Brain microvascular endothelial cell (primary cell): ENCODE data around the gene PTPRT.

Experiments used
- DNase-seq: peaks from one replicate; pipeline ENCODE4 v3.0.0-alpha.2; 2020
- H3K27ac ChIP-seq: fragments of 250-450 bp; sonication (Bioruptor Pico); 2 replicates; pipeline ENCODE4 v1.5.1; 2020; ENCODE audit warnings: mild to moderate bottlenecking, moderate library complexity
- H3K27me3 ChIP-seq: fragments of 250-450 bp; sonication (Bioruptor Pico); replicated peaks from 2 replicates; pipeline ENCODE4 v1.5.1; 2020; ENCODE audit warnings: mild to moderate bottlenecking
- H3K36me3 ChIP-seq: fragments of 250-450 bp; sonication (Bioruptor Pico); replicated peaks from 2 replicates; pipeline ENCODE4 v1.5.1; 2020; ENCODE audit warnings: mild to moderate bottlenecking
- H3K4me3 ChIP-seq: 2 replicates; pipeline ENCODE4 v1.5.1; 2011; ENCODE audit warnings: low read depth, mild to moderate bottlenecking, control low read depth, low read length, moderate library complexity
- CTCF ChIP-seq: IDR thresholded peaks from 2 replicates; pipeline ENCODE4 v1.5.1; 2011; ENCODE audit warnings: low read depth, mild to moderate bottlenecking, moderate library complexity, low read length, control low read depth, inconsistent platforms; ENCODE audit errors: missing control alignments
- in situ Hi-C: cut with HindIII; loops from 2 replicates; pipeline ENCODE4 v1.10.0; 2017; ENCODE audit warnings: low sequenced_read_pairs, low pct_ligation_motif_present

Gene PTPRT

GRCh38 chr20:42788707-42789106 lies 401.0 kb downstream of the PTPRT start:
- H3K36me3 ChIP-seq: no peaks in the 10 kb centered on the region
- no peak for TF ChIP-seq CTCF
- in situ Hi-C loops: no loop called here
- no peaks in the 10 kb centered on the region for H3K27me3 ChIP-seq
- H3K4me3 ChIP-seq: no peak overlapping the region
- no peak for DNase-seq
- no peak overlapping the region for H3K27ac ChIP-seq

- DNase-seq: no peak
- in situ Hi-C loops: no loop called here
These were observed 404.7 kb downstream of the PTPRT start for GRCh38 chr20:42785041-42785440.

GRCh38 chr20:42779216-42779615 lies 410.5 kb downstream of the PTPRT start:
- TF ChIP-seq CTCF: no peak
- Histone ChIP-seq H3K27me3 (no peaks in the 10 kb centered on the region), H3K4me3 (no peak overlapping the region), H3K36me3 (no peaks in the 10 kb centered on the region), H3K27ac (no peak overlapping the region)
- in situ Hi-C loops: no loop called here
- DNase-seq: no peak

More at GRCh38 chr20:42785041-42785440, 404.7 kb downstream of the PTPRT start:
- no peaks in the 10 kb centered on the region for H3K27me3 ChIP-seq
- no peak overlapping the region for H3K4me3 ChIP-seq
- H3K27ac ChIP-seq: no peak overlapping the region
- no peak for TF ChIP-seq CTCF
- no peaks in the 10 kb centered on the region for H3K36me3 ChIP-seq

- in situ Hi-C loops: no loop called here
- Histone ChIP-seq H3K36me3 (no peaks in the 10 kb centered on the region), H3K4me3 (no peak overlapping the region), H3K27me3 (no peaks in the 10 kb centered on the region), H3K27ac (no peak overlapping the region)
- no peak for DNase-seq
- no peak for TF ChIP-seq CTCF
These were observed 413.8 kb downstream of the PTPRT start for GRCh38 chr20:42775866-42776265.

GRCh38 chr20:42775037-42775436 lies 414.7 kb downstream of the PTPRT start:
- in situ Hi-C loops: no loop called here
- no peak for TF ChIP-seq CTCF
- Histone ChIP-seq H3K36me3 (no peaks in the 10 kb centered on the region), H3K4me3 (no peak overlapping the region), H3K27me3 (no peaks in the 10 kb centered on the region), H3K27ac (no peak overlapping the region)
- DNase-seq: no peak

GRCh38 chr20:42763015-42763414 lies 426.7 kb downstream of the PTPRT start:
- no peak for DNase-seq
- Histone ChIP-seq H3K4me3 (no peak overlapping the region), H3K36me3 (no peaks in the 10 kb centered on the region), H3K27ac (no peak overlapping the region), H3K27me3 (no peaks in the 10 kb centered on the region)
- no peak for TF ChIP-seq CTCF
- in situ Hi-C loops: no loop called here
